WTC11 (cell line): ENCODE measurements around the gene ABCG1.

ENCODE experiments used
- CTCF ChIP-seq: fragments of 200-600 bp; IDR thresholded peaks from 2 replicates; pipeline ENCODE4 v1.8.0; 2022; ENCODE audit warnings: antibody characterized with exemption
- JUN ChIP-seq: sonication (generic); formaldehyde crosslinking; IDR thresholded peaks from 2 replicates; pipeline ENCODE4 v1.8.0; 2023; ENCODE audit warnings: mild to moderate bottlenecking, missing genetic modification reagents
- NFYB ChIP-seq: sonication (generic); formaldehyde crosslinking; conservative IDR thresholded peaks from 2 replicates; pipeline ENCODE4 v1.8.0; 2022; ENCODE audit warnings: low read depth, missing genetic modification reagents

GRCh38 chr21:42300956-42301355 lies 82.0 kb downstream of the ABCG1 start:
- TF ChIP-seq JUN (CRISPR knock-in tag) (no peak), CTCF (no peak), NFYB (CRISPR knock-in tag) (no peak)
